SK-N-SH (cell line): ENCODE measurements around the gene VSTM1. TPM values are rescaled to one million over a fixed set of nuclear protein-coding genes. Genes with fewer than 3 reads are reported as not detected.

ENCODE experiments used
- CTCF ChIA-PET: fragments of 300-600, 350-600 bp; formaldehyde crosslinking; extraction: SDS; loops from one replicate; lab custom pipeline; 2021; lab: Yijun Ruan, JAX
- POLR2A ChIA-PET: fragments of 350-600 bp; sonication (Branson Sonifier 250); formaldehyde crosslinking; extraction: SDS; loops from one replicate; lab custom pipeline; 2020; ENCODE audit warnings: antibody characterized with exemption, inconsistent platforms; lab: Yijun Ruan, JAX
- DNase-seq: peaks from one replicate; pipeline ENCODE4 v3.0.0; 2012
- H2AFZ ChIP-seq: fragments of 200-600 bp; sonication (generic); 2 replicates; pipeline ENCODE4 v1.8.1; 2016; ENCODE audit warnings: antibody characterized with exemption, mild to moderate bottlenecking, low read depth
- H3F3A ChIP-seq: fragments of 200-600 bp; sonication (generic); replicated peaks from 2 replicates; pipeline ENCODE3; 2016; ENCODE audit warnings: antibody characterized with exemption, mild to moderate bottlenecking; ENCODE audit not compliant: insufficient read depth
- H3K27ac ChIP-seq, 2 experiments: fragments of 200-500 bp in 1 of 2; fragments of 200-600 bp in 1 of 2; sonication (Bioruptor generic) in 1 of 2; sonication (generic), shearing (Covaris generic) in 1 of 2; 2 replicates each; pipeline versions ENCODE4 v1.5.1 to v1.6.1; 2014 to 2016; ENCODE audit warnings: low read depth in 2 of 2, inconsistent platforms in 1 of 2, low read length in 1 of 2, mild to moderate bottlenecking in 1 of 2, mixed read lengths in 1 of 2
- H3K27me3 ChIP-seq: fragments of 200-600 bp; sonication (generic), shearing (Covaris generic); 2 replicates; pipeline ENCODE4 v1.6.1; 2016; ENCODE audit warnings: mixed run types; ENCODE audit not compliant: insufficient read depth
- H3K36me3 ChIP-seq, 2 experiments: fragments of 200-500 bp in 1 of 2; fragments of 200-600 bp in 1 of 2; sonication (Bioruptor generic) in 1 of 2; sonication (generic) in 1 of 2; replicated peaks in 1 of 2; 2 replicates each; pipeline versions ENCODE3 to v1.5.1; 2014 to 2016; ENCODE audit warnings: low read length in 1 of 2, mild to moderate bottlenecking in 1 of 2; ENCODE audit not compliant: insufficient read depth in 2 of 2, control insufficient read depth in 1 of 2
- H3K4me1 ChIP-seq, 2 experiments: fragments of 200-500 bp in 1 of 2; fragments of 200-600 bp in 1 of 2; sonication (Bioruptor generic) in 1 of 2; sonication (generic), shearing (Covaris generic) in 1 of 2; 2 replicates each; pipeline versions ENCODE4 v1.5.1 to v1.6.1; 2014 to 2016; ENCODE audit warnings: low read depth in 1 of 2, low read length in 1 of 2, mixed run types in 1 of 2; ENCODE audit not compliant: insufficient read depth in 2 of 2, control insufficient read depth in 1 of 2
- H3K4me2 ChIP-seq: fragments of 200-600 bp; sonication (generic), shearing (Covaris generic); 2 replicates; pipeline ENCODE4 v1.6.1; 2017; ENCODE audit warnings: mixed run types
- H3K4me3 ChIP-seq, 2 experiments: fragments of 200-500 bp in 1 of 2; fragments of 200-600 bp in 1 of 2; sonication (Bioruptor generic) in 1 of 2; sonication (generic), shearing (Covaris generic) in 1 of 2; 2 replicates each; pipeline versions ENCODE4 v1.5.1 to v1.8.1; 2014 to 2016; ENCODE audit warnings: low read depth in 2 of 2, inconsistent platforms in 1 of 2, low read length in 1 of 2, mild to moderate bottlenecking in 1 of 2, mixed read lengths in 1 of 2, moderate library complexity in 1 of 2
- H3K79me2 ChIP-seq: fragments of 200-600 bp; sonication (generic); 2 replicates; pipeline ENCODE4 v1.8.1; 2017; ENCODE audit warnings: mild to moderate bottlenecking; ENCODE audit not compliant: insufficient read depth
- H3K9ac ChIP-seq: fragments of 200-600 bp; sonication (generic); 2 replicates; pipeline ENCODE4 v1.6.1; 2017; ENCODE audit warnings: mixed run types
- H3K9me2 ChIP-seq: fragments of 200-600 bp; sonication (generic); 2 replicates; pipeline ENCODE4 v1.6.1; 2017; ENCODE audit warnings: mixed run types
- H3K9me3 ChIP-seq: fragments of 200-600 bp; sonication (generic); 2 replicates; pipeline ENCODE4 v1.6.1; 2017; ENCODE audit warnings: mixed run types, mild to moderate bottlenecking, moderate library complexity
- H4K20me1 ChIP-seq: fragments of 200-600 bp; sonication (generic); 2 replicates; pipeline ENCODE4 v1.6.1; 2017; ENCODE audit warnings: mild to moderate bottlenecking, mixed run types; ENCODE audit not compliant: insufficient read depth
- EP300 ChIP-seq, 2 experiments: IDR thresholded peaks; 2 replicates each; pipeline versions ENCODE4 v1.4.0 to v1.6.1; 2012; ENCODE audit warnings: borderline replicate concordance in 1 of 2, low read depth in 1 of 2, low read length in 1 of 2
- EZH2phosphoT487 ChIP-seq: fragments of 200-600 bp; sonication (generic); IDR thresholded peaks from 2 replicates; pipeline ENCODE4 v1.6.1; 2017; ENCODE audit warnings: low read depth, mixed run types, mild to moderate bottlenecking, antibody characterized with exemption, moderate library complexity, borderline replicate concordance
- REST ChIP-seq: IDR thresholded peaks from 2 replicates; pipeline ENCODE4 v1.6.1; 2012; ENCODE audit warnings: mild to moderate bottlenecking, low read depth, low read length, moderate library complexity
- RFX5 ChIP-seq: IDR thresholded peaks from 2 replicates; pipeline ENCODE4 v1.6.1; 2012; ENCODE audit warnings: mild to moderate bottlenecking, improper control_type of control experiment, low read length
- RXRA ChIP-seq: IDR thresholded peaks from 2 replicates; pipeline ENCODE4 v1.4.0; 2012; ENCODE audit warnings: low read depth, mild to moderate bottlenecking, borderline replicate concordance
- TAF1 ChIP-seq: IDR thresholded peaks from 2 replicates; pipeline ENCODE4 v1.6.1; 2012; ENCODE audit warnings: low read depth, mild to moderate bottlenecking, low read length, moderate library complexity, borderline replicate concordance
- TEAD4 ChIP-seq: IDR thresholded peaks from 2 replicates; pipeline ENCODE4 v1.4.0; 2012; ENCODE audit warnings: mild to moderate bottlenecking, borderline replicate concordance; ENCODE audit not compliant: insufficient read depth
- USF2 ChIP-seq: fragments of 150-350 bp; IDR thresholded peaks from 2 replicates; pipeline ENCODE4 v1.6.1; 2017; ENCODE audit warnings: antibody characterized with exemption, low read length, low read depth, borderline replicate concordance
- WGBS: methylation state at CpG from one replicate; pipeline ENCODE4 v1.1.6; 2017; ENCODE audit warnings: low lambda C conversion rate; 5-methylcytosine and 5-hydroxymethylcytosine counted together
- polyA plus RNA-seq, 3 experiments: library from polyadenylated mRNA; depleted of rRNA; stranded (reverse); fragments of >200 nt; gene quantifications; 2 replicates each; pipeline ENCODE4 v1.2.3, GENCODE V29; 2012
- TF ChIP-seq, protein P1 (sequence below): IDR thresholded peaks from 2 replicates; pipeline ENCODE4 v1.4.0; 2012; ENCODE audit warnings: low read depth, borderline replicate concordance

Gene VSTM1
- polyA plus RNA-seq, 1 of the 3 experiments (the other 2 are of a cell fraction): 0.10 TPM

- Histone ChIP-seq H3K27ac (no peak overlapping the region), H3K4me1 (no peaks in the 10 kb centered on the region), H3K79me2 (no peaks in the 10 kb centered on the region), H3K9ac (no peak overlapping the region), H3K9me2 (no peaks in the 10 kb centered on the region), H2AFZ (no peak overlapping the region), H3K9me3 (no peaks in the 10 kb centered on the region), H4K20me1 (no peaks in the 10 kb centered on the region), H3K36me3 (no peaks in the 10 kb centered on the region), H3K27me3 (no peaks in the 10 kb centered on the region), H3F3A (peaks cover 9% of the 10 kb centered on the region), H3K4me3 (no peak overlapping the region), H3K4me2 (no peak overlapping the region)
- no peak for TF ChIP-seq USF2
- no peak for TF ChIP-seq RXRA
- no peak for TF ChIP-seq TAF1
- TF ChIP-seq EZH2phosphoT487: no peak
- TF ChIP-seq, protein P1, sequence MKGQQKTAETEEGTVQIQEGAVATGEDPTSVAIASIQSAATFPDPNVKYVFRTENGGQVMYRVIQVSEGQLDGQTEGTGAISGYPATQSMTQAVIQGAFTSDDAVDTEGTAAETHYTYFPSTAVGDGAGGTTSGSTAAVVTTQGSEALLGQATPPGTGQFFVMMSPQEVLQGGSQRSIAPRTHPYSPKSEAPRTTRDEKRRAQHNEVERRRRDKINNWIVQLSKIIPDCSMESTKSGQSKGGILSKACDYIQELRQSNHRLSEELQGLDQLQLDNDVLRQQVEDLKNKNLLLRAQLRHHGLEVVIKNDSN: no peak
- no peak for TF ChIP-seq REST
- TF ChIP-seq TEAD4: no peak
- TF ChIP-seq EP300 (IDR thresholded peaks at IDR 0.05; ENCODE audit: borderline replicate concordance in 1 of 2, low read depth in 1 of 2, low read length in 1 of 2): no peak
- no peak for TF ChIP-seq RFX5
- DNase-seq: no peak
- ChIA-PET POLR2A (no interaction called here), CTCF (interaction anchor here (1.0 to 3.1 kb wide), 3 partner anchors 10 to 161 kb away, joined by 3 to 14 read pairs (median 9); no protein-coding TSS in a partner anchor)
- WGBS: 33% methylated on average over 8 of the region's 8 CpGs
Measured at GRCh38 chr19:54013866-54014265, 49.8 kb downstream of the VSTM1 start.
